Stimulated activated CD8-positive, alpha-beta memory T cell treated with anti-CD3 and anti-CD28 coated beads, Interleukin-12 subunit alpha, Interleukin-12 subunit beta, amount 100 ng/mL, for 24 hours (primary cell): ENCODE results near the gene NFILZ.
"Not testable (repeated sequence)": the region's sequence is repeated elsewhere in the genome, so short reads cannot be mapped to it uniquely, and the experiment has no call there.

Source experiments
- DNase-seq: peaks from one replicate; pipeline ENCODE4 v3.0.0-alpha.2; 2020; ENCODE audit errors: extremely low read depth

Gene NFILZ

DNA sequence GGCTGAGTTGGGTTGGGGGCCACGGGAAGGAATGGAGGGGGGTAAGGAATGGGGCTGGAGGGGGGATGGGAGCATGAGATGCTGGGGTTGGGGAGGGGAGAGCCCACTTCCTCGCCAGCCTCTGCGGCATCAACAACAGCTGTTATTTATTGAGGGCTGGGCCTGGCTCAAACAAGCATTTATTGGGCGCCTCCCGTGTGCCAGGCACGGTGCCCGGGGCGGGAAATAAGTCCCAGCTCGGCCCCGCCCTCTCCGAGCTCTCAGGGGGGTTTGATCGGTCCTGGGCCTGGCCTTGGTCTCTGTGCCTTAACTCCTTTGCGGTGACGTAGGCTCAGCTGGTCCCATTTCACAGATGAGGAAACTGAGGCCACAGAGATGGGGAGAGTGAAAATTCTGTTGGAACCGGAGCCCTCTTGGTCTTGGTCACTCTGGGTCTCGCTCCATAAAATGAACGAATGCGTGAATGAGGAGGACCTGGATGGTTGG is 19.0 kb upstream of the NFILZ start:
- DNase-seq, result no peak

DNA sequence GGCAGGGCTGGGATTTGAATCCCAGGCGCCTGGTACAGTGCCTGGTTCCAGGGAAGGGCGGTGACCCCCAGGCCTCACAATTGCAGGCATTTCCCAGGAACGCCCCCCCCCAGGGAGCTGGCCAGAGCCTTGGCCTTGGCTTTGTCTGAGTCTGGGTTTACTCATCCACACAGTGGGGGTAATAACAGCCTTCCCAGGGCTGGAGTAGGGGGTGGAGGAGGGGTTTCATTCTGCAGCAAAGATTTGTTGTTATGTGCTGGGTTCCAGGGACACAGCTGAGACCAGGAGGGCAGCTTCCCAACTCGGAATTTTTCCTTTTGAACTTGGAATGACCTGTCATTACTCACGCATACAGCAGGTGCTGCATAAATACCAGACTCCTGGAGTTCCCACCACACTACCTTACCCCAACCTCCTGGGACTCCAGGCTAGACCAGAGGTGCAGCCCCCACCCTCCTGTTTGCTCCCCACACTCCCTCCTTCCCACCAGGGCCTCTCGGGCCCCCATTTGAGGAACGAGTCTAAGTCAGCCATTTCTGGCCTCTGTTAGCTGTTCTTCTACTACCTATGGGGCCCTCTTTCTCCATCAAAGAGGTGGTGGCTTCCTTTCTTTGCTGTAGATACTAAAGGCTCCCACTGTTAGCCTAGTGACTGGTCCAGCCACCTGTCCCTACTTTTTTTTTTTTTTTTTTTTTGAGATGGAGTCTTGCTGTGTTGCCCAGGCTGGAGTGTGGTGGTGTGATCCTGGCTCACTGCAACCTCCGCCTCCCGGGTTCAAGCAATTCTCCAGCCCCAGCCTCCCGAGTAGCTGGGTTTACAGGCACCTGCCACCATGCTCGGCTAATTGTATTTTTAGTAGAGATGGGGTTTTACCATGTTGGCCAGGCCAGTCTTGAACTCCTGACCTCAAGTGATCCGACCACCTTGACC is 18.3 kb upstream of the NFILZ start:
- DNase-seq, result no peak

DNA sequence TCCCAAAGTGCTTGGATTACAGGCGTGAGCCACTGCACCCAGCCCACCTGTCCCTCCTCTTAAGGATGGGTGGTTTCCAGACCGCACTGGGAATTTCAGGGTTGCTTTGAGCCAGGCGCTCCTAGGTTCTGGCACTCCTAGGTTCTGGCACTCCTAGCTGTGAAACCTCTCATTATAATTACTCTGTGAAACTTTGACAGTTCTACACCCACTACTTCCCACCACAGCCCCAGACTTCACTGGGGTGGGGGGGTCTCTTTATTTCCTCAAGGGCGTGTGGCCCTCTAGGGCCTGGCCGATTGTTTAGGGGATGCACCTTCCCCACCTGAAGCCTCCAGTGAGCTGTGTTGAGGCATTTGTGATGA is 17.6 kb upstream of the NFILZ start:
- no peak for DNase-seq

DNA sequence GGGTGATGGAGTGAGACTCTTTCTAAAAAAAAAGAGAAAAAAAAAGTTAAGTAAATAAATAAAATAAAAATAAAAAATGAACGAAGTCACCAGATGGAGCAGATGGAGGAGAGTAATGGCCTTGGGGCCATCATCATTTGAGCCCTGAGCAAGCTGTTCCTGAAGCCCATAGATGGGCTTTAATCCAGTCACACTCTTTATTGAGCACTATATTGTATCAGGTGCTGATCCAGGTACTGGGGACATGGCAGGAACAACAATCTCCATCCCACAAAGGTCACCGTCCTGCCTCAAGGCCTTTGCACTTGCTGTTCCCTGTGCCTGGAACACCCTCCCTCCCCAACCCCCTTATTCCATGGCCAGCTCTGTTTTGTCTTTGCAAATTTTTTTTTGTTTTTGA is 16.0 kb upstream of the NFILZ start:
- DNase-seq, result no peak

DNA sequence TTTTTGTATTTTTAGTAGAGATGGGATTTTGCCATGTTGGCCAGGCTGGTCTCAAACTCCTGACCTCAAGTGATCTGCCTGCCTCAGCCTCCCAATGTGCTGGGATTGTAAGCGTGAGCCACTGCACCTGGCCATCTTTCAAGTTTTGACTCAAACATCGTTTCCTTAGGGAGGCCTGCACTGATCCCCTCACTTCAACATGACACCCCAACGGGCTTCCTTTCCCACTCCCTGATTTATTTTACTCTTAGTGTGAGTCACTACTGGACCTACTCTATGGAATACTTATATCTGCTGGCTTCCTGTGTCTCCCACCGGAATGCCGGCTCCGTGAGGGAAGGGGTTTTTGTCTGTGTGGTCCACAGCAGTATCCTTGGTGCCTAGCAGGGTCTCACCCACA is 15.4 kb upstream of the NFILZ start:
- DNase-seq, result no peak

DNA sequence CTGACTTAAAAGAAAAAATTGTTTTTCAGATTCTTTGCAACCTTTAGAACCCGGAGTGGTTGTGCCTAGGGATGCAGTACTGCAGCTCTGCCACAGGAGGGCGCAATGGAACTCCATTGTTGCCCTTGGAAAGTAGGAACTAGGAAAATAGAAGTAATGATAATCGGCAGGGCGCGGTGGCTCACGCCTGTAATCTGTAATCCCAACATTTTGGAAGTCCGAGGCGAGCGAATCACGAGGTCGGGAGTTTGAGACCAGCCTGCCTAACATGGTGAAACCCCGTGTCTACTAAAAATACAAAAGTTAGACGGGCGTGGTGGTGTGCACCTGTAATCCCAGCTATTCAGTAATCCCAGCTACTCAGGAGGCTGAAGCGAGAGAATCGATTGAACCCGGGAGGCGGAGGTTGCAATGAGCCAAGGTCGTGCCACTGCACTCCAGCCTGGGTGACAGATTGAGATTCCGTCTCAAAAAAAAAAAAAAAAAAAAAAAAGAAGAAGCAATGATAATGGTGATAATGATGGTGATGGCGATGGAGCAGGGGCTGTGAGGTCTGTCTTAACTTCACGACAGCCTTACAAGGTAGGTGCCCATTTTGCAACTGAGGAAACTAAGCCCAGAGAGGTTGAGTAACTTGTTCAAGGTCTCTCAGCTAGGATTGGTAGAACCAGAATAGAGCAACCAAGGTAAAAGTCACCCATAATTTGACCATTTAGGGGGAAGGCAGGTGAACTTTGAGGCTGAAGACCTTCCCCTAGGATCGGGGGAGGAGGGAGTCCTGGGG is 14.4 kb upstream of the NFILZ start:
- DNase-seq, result no peak

DNA sequence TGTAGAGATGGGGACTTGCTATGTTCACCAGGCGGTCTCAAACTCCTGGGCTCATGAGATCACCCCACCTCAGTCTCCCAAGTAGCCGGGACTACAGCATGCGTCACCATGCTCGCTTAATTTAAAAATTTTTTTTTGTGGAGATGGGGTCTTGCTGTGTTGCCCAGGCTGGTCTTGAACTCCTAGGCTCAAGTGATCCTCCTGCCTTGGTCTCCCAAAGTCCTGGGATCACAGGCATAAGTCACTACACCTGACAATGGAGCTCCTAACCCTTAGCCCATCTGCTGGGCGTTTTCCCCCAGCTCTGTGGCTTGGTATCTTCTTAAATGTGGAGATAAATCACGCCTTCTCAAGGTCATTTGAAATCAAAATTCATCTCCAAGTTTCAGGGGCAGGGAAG is 13.6 kb upstream of the NFILZ start:
- no peak for DNase-seq

DNA sequence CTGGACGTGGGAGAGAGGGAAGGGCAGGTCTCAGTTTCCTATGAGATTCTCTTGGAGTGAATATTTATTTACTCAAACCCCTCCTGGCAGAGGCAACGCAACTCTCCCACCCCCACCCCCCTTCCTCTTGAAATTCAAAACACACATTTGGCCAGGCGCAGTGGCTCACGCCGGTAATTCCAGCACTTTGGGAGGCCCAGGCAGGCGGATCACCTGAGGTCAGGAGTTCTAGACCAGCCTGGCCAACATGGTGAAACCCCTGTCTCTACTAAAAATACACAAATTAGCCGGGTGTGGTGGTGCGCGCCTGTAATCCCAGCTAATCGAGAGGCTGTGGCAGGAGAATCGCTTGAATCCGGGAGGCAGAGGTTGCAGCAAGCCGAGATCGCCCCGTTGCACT is 13.1 kb upstream of the NFILZ start:
- not testable (repeated sequence) for DNase-seq

DNA sequence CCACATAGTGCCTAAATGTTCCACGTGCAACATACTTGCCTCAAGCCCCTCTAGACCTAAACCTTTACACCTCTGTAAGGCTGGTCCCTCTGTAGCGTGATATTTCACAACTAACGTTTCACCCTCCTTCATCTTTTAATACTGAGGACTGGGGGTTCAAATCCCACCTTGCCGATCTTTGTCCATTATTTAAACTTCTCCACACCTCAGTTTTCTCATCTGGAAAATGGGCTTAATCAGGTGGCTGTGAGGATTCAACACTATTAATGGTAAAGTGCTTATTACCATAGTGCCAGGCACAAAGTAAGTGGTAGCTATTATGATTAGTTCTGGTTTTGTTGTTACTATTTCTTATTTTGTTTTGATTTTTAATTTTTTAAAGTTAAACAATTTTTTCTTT is 12.4 kb upstream of the NFILZ start:
- no peak for DNase-seq

DNA sequence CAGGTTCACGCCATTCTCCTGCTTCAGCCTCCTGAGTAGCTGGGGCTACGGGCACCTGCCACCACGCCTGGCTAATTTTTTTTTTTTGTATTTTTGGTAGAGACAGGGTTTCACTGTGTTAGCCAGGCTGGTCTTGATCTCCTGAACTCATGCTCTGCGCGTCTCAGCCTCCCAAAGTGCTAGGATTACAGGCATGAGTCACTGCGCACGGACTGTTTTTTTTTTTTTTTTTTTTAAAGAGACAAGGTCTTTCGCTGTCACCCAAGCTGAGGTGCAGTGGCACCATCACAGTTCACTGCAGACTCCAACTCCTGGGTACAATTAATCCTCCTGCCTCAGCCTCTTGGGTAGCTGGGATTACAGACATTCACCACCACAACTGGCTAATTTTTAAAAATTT is 11.7 kb upstream of the NFILZ start:
- no peak for DNase-seq

DNA sequence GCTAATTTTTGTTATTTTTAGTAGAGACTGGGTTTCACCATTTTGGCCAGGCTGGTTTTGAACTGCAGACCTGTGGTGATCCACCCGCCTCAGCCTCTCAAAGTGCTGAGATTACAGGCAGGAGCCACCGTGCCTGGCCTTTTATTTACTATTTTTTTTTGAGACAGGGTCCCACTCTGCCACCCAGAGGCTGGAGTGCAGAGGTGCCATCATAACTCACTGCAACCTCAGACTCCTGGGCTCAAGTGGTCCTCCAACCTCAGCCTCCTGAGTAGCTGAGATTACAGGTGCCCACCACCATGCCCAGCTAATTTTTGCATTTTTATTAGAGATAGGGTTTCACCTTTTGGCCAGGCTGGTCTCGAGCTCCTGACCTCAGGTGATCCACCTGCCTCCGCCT is 7.5 kb upstream of the NFILZ start:
- not testable (repeated sequence) for DNase-seq

DNA sequence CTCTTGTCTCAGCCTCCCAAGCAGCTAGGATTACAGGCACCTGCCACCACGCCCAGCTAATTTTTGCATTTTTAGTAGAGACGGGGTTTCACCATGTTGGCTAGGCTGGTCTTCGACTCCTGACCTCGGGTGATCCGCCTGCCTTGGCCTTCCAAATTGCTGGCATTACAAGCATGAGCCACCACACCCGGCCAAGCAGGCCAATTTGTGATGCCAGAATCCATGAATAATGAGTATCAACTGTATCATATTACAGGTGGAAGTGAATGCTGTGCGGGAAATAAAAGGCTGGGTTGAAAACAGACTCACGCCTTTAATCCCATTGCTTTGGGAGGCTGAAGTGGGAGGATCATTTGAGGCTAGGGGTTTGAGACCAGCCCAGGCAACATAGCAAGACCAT is 3.6 kb upstream of the NFILZ start:
- DNase-seq, result no peak

DNA sequence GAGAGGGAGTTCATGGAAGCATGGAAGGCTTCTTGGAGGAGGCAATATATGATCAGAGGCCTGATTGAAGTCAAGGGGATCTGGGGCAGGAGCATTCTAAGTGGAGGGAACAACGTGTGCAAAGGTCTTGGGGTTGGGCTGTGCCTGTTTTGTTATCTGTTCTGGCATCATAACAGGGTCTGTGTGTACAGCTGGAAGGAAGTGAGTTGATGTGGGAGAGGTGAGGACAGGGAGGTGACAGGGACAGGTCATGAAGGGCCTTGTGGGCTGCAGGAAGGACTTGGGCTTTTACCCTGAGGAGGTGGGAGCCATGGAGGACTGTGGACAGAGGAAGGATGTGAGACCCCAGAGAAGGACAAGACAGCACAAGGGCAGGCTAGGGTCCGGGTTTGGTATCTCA is 1.2 kb upstream of the NFILZ start:
- no peak for DNase-seq

DNA sequence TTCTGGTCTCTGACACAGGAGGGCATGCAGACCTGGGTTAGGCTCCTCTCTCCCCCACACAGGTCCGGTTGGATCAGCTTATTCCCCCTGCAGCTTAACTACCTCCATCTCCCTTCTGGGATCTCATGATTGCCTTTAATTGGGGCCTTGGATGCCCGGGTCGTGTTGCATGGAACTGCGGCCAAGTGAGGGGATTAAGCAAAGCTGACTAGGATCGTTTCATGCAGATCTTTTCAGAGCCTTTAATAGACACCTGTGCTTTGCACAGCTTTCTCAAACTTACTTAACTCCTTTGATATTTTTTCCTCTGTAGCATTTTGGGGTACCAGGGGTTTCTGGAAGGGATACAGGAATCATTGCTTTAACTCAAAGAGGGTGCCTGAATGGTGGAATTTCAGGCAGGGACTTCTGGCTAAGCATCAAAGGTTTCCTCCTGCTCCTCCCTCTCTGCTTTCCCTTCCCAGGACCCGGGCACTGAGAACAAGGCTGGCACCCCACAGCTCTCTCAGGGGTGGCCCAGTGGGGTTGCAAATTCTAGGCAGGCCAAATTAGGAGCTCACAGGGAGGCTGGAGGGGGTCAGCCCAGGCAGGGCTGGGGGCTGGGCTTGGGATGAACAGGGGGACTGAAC is 477 bp downstream of the NFILZ start:
- no peak for DNase-seq

DNA sequence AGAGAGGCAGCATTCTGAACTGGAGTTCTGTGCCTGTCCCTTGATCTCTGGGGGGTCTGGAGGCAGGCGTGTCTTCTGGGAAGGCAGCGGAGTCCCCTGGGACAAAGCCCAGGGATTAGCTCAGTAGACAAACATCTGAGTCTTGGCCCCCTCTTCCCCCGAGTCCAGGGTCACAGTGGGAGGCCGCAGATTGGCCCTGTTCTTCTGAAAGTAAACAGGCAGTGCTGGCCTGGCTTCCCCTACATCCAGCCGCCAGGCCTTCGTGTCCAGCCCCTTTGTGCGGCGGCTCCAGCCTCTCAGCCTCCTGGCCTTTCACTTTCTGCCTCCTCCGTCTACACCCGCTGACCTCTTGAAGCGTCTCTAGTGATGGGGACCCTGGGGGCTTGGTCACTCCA is 989 bp downstream of the NFILZ start:
- DNase-seq, result no peak

DNA sequence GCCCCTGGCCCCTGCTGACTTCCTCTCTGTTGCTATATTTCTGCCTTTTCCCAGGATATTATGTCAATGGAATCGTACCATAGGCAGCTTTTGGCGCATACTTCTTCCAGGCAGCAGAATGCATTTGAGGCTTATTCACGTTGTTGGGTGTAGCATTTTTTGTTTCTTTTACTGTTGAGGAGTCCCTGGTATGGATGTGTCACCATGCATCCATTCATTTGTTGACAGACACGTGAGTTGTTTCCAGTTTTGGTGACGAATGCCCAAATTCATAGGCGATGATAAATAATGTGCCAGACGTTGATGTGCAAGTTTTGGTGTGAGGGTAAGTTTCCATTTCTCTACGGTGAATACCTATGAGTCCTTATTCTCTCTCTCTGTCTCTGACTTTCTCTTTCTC is 5.0 kb downstream of the NFILZ start:
- no peak for DNase-seq

DNA sequence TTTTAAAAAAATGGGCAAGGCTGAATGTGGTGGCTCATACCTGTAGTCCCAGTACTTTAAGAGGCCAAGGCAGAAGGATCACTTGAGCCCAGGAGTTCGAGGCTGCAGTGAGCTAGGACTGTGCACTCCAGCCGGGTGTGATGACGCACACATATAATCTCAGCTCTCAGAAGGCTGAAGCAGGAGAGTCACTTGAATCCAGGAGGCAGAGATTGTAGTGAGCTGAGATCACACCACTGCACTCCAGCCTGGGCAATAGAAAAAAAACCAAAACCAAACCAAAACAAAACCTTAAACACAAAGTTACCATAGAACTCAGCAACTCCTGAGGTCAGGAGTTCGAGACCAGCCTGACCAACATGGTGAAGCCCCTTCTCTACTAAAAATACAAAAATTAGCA is 6.6 kb downstream of the NFILZ start:
- not testable (repeated sequence) for DNase-seq

DNA sequence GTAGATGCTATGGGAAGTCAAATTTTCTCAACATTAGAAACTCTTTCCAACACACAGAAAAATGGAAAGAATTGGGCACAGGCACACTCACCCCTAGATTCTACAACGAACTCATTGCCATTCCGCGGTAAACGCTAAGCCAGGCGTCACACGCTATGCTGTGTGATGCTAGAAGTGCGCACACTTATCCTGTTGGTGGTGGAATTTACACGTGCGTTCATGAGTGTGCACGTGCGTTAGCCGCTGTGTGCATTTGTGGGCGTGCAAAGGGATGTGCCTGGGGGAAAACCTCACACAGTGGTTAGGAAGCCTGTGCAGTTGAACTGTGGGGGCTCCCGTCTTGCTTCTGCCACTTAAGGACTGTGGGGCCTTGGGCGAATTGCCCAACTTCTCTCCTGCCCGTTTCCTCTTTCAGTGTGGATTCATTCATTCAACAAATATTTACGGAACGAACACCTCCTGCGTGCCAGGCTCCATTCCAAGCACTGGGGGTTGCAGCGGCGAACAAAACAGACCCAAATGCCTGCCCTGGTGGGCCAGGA is 7.7 kb downstream of the NFILZ start:
- DNase-seq, result no peak

DNA sequence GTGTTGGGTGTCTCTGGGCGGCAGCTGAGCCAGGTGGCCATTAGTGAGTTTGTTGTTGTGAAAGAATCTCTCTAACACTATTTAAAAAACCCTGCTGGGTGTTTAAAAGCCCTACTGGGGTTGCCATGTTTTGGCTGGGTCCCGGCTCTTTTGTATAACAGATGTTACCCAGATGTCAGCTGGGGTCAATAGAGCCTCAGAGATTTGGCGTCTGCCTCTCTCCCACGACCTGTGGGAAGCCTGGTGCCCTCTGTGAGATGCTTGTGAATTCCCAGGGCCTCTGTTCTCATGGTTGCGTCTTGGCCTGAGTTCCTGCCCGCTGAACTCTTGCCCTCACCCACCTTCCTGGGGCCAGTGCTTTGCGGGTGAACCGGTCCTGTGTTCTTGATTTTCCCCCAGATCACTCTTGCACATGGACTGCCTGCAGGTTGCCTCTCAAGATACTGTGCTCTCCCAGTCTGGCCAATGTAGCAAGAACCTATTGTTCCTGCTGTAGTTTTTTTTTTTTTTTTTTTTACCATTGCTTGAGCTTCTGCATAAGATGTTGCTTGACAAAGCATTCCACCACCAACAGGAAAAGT is 9.5 kb downstream of the NFILZ start:
- no peak for DNase-seq

DNA sequence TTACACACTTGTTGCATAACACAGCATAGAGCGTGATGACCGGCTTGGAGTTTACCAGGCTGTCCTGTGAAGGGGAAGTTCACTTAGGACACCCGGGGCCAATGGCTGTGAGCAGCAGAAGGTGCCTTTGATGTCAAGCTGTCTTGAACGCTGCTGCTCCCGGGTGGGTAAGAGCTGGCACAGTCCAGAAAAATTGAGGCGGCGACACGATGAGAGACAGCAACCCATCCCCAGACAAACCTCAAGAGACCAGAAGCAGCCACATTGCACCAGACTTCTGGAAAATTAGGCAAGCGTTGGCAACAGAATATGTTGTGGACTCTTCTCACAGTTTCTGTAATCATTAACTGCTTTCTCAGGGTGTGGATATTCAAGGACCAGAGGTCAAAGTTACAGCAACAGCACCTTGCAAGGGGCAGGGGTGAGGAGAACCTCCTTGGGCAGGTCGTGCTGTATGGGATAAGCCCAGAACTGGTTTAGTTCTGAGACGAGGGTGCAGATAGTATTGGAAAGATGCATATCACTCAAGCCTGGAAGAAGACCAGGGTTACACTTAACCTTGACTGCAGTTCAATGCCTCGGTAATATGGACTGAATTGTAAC is 10.1 kb downstream of the NFILZ start:
- DNase-seq, result no peak

DNA sequence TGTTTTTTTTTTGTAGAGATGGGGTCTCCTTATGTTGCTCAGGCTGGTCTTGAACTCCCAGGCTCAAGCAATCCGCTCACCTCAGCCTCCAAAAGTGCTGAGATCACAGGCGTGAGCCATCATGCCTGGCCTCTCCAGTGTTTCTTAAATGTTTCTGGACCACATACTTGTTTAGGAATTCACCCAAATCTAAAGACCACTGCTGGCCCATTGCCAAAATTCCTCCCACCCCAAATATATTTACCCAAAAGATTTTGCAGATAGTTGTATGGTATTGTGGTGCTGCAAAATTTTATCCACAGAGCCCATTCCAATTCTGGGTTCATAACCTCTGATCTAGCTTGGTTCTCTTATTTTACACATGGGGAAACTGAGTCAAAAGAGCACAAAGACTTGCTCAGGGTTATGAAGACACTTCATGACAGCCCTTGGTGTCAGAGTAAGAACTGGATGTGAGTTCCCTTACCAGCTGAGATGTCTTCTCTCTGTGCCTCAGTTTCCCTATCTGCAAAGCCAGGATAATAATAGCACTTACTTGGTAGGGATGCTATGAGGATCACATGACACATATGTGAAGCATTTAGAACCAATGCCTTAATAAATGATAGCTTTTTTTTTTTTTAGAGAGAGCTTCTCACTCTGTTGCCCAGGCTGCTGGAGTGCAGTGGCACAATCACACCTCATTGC is 10.9 kb downstream of the NFILZ start:
- DNase-seq, result no peak
